ENCODE results near the gene ATF4.
"Not testable (repeated sequence)": the region's sequence is repeated elsewhere in the genome, so short reads cannot be mapped to it uniquely, and the experiment has no call there.

The ATF4 gene

DNA sequence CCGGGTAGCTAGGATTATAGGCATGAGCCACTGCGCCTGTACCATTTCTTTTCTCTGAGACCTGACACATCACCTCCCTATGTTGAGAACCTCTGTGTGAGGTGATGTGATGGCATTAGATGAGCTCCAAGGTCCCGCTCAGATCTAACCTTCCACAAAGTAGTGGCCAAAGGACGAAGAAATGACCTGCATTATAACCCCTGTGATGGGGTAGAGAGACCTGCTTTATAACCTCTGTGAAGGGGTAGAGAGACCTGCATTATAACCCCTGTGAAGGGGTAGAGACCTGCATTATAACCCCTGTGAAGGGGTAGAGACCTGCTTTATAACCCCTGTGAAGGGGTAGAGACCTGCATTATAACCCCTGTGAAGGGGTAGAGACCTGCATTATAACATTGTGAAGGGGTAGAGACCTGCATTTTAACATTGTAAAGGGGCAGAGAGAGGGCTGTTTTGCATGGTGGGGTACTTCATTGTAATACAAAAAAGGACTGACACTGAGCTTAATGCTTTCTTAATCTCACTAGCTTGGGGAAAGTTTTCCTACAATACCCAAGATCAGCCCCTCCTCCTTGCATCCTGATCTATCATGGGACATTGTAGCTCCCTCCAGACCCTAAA is 9.7 kb upstream of the ATF4 start:
- peak; percentile 51 for DNase-seq (ENCODE audit: low read depth, low spot score)

DNA sequence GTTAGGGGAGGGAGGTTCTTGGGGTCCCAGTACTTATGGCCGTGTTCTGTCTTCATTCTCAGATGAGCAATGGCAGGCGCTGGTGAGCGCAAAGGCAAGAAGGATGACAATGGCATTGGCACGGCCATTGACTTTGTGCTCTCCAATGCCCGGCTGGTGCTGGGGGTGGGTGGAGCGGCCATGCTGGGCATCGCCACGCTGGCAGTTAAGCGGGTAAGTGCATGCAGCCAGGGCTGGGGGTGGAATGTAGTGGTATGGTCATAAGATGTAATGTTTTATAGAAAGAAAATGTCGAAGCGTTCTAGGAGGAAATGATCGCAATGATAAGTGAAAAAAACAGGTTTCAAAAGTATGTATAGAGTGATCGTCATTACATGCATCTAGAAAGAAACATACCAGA is 9.1 kb upstream of the ATF4 start:
- DNase-seq (ENCODE audit: low read depth, low spot score) = no peak

DNA sequence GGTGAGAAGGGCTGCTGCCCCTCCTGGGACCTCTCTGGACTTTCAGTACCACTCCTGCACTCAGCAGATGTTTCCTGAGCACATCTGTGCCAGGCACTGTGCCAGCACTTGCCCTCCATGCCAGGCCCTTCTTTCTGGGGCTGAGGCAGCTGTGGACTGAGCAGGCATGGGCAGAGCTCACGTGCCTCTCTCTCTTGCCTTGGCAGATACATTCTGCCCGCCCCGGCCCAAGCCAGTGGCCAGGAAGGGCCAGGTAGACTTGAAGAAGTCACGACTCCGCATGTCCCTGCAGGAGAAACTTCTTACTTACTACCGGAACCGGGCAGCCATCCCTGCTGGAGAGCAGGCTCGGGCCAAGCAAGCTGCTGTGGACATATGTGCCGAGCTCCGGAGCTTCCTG is 8.3 kb upstream of the ATF4 start:
- no peak for DNase-seq (ENCODE audit: low read depth, low spot score)

DNA sequence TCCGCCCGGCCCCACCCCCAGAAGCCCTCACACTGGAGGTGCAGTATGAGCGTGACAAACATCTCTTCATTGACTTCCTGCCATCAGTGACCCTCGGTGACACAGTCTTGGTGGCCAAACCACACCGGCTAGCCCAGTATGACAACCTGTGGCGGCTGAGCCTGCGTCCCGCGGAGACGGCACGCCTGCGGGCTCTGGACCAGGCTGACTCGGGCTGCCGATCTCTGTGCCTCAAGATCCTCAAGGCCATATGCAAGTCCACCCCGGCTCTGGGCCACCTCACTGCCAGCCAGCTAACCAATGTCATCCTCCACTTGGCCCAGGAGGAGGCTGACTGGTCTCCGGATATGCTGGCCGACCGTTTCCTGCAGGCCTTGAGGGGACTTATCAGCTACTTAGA is 6.6 kb upstream of the ATF4 start:
- no peak for DNase-seq (ENCODE audit: low read depth, low spot score)

DNA sequence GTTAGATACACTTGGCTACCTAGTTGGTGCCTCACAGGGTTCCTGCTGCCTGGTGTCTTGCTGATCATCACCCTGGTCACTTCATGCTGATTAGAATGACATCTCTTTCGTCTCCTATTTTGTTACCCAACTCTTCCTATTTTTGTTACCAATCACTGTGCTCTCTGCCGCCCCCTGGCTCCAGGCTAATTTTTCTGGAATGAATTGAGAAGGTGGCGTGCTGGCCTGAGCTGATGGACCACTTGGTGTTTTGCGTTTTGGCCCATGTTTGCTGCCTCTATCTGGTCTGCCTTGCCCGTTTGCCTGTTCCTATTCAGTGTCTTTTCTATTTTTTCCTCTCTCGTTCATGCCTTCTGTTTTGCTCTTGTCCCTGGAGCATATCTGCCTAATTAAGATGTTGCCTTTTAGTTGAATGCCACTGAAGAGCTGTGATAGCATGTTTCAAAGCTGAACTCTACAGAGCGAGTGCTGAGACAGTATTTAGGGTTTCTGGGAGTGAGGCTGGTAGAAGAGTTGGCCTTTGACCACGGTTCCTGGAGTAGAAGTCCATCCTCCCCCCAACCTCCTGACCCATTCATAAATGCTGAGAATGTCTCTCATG is 5.9 kb upstream of the ATF4 start:
- peak; percentile 66 for DNase-seq (ENCODE audit: low read depth, low spot score)

DNA sequence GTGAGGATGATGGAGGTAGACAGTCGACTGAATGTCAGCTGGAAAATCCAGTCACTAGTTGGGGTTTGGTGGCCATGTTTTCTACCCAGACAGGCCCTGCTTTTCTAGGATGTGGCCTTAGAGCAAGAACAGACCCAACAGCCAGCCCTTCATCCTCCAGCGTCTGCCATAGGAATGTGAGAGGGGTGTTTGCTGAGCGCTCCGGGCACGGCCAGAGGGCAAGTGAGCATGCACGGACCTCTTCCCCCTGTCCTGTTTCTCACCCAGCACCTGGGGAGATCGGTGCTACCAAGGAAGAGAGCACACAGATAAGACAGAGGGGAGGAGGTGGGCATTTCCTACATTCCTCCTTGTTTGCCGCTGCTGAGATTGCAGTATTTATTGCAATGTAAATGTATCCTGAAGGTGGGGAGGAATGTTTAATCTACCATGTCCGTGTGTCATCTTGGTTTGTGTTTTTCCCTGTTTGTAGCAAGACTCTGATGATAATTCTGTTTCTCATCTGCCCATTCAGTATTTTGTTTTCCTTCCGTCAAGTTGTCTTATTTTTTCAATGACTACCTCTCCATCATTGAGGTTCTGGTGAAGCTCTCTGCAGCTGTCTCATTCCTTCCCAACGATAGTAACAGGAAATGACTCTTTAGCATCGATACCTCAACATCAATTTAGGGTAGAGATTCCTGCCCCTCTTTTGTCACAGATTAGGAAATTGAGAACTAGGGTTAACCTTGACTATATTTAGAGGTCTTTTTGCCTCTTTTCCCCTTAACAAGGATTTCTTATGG is 4.9 kb upstream of the ATF4 start:
- DNase-seq (ENCODE audit: low read depth, low spot score) = peak; percentile 32

DNA sequence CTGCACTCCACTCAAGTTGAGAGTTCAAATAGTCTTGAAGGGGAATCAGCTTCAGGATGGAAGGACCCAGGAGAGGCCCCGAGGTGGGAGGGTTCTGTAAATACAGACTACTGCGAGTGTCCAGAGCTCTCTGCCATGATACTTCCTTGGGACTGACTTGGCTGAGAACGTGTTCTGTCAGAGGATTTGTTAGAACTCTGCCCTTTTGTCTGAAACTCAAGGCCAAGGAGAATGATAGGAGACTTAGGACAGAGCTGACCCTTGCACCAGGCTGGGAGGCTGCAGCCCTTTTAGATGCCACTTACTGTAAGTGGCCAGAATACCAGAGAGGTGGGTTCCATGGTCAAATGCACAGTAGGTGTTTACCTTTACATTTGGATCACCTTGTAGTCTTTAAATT is 2.9 kb upstream of the ATF4 start:
- no peak for DNase-seq (ENCODE audit: low read depth, low spot score)

DNA sequence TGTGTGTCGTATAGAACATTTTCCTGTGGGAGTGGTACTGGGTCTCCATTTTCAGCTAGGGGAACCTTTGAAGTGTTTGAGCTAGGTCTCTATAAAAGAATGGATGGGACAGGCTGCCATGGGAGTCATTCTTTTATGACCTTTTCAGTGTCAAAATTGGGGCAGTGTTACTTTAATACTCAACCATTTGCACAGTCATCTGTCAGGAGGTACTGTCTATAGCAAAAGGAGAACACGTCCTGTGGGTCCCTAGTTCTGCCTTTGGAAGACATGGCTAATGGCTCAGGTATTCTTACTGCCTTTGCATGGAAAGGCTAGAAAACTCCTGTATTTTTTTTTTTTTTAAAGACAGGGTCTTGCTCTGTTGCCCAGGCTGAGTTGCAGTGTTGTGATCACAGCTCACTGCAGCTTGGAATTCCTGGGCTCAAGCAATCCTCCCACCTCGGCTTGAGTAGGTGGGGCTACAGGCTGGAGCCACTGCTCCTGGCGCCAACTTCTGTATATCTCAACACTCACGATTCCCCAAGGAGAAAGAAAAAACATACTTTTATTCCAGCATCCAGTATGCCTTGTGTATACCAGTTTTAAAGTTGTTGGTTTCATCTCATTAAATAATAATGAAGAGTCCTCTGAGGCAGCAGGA is 2.1 kb upstream of the ATF4 start:
- peak; percentile 23 for DNase-seq (ENCODE audit: low read depth, low spot score)

DNA sequence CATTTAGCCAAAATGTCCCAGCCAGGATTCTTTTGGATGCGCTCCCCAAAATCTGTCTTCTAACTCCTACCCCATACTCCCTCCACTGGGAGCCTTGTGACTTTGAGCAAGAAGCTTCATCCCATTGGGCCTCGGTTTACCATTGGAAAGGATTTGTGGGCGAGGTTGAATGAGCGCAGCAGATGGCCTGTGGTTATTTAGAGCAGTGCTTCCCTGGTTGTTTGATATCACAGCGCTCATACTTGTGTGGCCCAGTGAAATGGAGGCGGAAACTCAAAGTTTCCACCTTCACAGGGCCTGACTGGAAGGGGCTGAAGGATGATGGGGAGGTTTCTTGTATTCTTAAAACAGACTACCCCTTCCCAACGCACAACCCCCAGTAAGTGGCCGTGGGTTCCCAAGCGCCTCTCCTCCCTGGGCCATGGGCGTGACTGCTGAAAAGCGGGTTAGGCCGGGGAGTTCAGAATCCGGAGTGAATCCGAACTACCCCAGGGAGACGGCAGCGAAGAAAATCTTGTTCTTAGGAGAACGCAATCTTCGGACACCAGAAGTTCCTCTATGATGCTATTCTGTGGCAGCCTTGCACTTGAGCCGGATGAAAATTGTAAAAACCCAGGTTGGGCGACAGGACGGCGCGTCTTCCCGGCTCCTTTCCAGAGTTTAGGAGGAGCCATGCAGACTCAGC is 1.2 kb upstream of the ATF4 start:
- no peak for DNase-seq (ENCODE audit: low read depth, low spot score)

DNA sequence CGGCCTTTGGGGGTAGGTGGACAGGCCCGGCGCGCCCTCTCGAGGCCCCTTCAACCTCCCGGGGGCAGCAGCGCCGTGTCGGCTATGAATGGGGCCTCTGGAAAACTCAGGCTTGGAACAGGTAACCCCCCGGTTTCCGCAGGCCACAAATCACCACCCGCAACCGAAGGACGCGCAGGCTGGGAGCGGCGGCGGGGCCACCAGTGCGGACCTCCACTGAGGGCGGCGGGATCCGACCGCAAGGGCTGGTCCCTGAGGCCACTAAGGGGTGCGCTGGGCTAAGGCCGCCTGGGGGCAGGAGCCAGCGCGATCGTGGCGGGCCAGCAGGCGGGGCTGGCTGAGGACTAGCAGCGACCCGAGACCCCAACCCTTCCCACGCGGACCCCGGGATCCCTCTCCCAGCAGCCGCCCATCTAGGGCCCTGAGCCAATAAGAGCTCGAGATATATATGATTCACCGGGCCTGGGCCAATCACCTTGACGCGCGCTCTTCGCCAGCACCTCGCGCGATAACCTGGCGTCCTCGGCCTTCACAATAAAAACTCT is 609 bp upstream of the ATF4 start:
- DNase-seq (ENCODE audit: low read depth, low spot score) = peak; percentile 99

DNA sequence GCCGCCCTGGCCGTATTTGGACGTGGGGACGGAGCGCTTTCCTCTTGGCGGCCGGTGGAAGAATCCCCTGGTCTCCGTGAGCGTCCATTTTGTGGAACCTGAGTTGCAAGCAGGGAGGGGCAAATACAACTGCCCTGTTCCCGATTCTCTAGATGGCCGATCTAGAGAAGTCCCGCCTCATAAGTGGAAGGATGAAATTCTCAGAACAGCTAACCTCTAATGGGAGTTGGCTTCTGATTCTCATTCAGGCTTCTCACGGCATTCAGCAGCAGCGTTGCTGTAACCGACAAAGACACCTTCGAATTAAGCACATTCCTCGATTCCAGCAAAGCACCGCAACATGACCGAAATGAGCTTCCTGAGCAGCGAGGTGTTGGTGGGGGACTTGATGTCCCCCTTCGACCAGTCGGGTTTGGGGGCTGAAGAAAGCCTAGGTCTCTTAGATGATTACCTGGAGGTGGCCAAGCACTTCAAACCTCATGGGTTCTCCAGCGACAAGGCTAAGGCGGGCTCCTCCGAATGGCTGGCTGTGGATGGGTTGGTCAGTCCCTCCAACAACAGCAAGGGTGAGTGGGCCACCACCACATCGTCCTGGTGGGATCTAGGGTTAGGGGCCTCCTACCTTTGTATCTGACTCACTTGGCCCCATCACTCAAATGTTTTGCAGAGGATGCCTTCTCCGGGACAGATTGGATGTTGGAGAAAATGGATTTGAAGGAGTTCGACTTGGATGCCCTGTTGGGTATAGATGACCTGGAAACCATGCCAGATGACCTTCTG is 934 bp downstream of the ATF4 start:
- not testable (repeated sequence) for DNase-seq (ENCODE audit: low read depth, low spot score)

DNA sequence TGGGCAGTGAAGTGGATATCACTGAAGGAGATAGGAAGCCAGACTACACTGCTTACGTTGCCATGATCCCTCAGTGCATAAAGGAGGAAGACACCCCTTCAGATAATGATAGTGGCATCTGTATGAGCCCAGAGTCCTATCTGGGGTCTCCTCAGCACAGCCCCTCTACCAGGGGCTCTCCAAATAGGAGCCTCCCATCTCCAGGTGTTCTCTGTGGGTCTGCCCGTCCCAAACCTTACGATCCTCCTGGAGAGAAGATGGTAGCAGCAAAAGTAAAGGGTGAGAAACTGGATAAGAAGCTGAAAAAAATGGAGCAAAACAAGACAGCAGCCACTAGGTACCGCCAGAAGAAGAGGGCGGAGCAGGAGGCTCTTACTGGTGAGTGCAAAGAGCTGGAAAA is 1.7 kb downstream of the ATF4 start:
- DNase-seq (ENCODE audit: low read depth, low spot score) = not testable (repeated sequence)

DNA sequence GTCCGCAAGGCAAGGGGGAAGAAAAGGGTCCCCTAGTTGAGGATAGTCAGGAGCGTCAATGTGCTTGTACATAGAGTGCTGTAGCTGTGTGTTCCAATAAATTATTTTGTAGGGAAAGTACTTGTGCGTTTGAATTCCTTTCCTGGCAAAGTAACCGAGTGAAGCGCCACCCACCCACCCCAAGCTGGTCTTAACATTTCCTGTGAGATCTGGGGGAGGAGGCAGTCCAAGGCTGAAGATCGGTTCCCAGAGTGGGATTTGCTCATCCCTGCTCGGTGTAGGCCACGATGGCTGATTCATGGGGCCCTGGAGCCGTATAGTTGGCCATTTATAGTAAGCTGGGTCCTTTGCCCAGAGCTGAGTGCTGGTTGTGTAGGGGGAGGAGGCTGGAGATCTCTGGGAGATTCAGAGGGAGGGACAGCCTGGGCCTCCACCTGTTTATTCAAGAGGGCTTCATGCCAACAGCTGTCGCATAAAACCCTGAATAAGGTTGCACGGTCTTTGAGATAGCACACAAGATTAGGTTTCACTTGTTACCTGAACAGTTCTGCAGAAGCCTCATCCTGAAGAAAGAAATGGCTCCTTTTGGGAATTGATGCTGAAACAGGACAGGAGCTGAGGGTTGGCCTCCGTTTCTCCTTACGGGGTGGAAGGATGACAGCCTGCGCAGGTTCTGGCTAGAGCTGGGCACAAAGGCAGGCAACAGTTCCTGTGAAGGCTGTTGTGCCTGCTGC is 2.4 kb downstream of the ATF4 start:
- no peak for DNase-seq (ENCODE audit: low read depth, low spot score)

DNA sequence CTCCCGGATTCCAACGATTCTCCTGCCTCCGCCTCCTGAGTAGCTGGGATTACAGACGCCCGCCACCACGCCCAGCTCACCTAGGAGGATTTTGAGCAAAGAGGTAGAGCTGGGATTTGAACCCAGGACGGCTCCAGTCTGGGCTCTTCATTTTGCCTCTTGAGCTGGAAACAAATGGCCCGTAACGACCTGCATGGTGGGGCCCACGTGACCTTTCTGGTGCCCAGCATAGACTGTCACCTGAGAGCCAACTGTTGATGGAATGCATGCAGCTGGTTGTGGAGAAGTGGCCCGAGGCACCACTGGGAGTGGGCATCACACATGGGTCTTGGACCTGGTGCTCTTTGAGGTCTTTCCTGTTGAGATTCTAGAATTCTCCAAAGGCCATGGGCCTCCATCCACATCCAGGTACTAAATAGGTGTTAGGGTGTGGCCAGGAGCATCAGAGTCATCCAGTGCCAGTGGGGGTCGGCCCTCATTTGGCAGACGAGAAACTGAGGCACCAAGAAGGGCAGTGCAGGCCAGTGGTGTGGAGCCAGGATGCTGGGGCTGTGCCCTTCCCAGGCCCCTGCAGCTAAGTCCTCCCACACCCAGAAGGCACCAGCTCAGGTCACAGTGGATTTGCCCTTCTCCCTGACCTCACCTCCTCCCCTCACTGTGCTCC is 3.9 kb downstream of the ATF4 start:
- peak; percentile 34 for DNase-seq (ENCODE audit: low read depth, low spot score)

DNA sequence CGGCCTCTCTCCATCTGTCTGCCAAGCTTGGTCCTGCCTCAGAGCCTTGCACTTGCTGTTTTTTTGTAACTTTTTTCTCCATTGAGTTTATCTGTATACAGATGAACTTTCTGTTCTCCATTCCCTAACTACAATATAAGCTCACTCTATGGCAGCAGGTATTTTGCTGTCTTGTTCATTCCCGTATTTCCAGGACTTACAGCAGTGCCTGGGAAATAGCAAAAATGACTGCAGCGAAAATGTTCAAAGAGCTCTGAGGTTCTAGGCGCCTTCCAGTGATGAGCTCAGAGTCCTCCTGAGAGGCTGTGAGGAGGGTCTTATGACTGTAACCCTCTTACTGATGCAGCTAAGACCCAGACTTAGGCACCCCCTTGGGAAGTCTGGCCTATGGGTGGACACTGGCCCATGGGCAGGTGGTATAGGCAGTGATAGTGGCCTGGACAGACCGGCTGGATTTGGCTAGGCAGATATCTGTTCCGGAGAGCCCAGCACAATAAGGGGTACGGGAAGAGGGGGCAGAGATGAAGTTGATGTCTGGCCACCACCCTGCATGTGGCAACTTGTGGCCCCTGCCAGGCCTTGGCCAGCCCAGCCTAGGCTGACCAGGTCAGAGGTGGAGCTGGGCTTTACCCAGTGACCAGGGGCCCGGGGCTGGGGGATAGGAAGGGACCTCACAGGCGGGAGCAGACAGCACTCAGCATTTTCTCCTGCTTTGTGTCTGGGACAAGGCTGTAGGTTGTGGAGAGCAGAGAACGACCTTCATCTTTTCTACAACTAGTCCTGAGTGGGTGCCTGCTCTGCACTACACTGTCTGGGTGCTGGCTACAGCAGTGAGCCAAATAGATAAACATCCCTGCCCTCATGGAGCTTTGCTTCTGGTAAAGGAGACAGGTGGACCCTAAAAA is 4.6 kb downstream of the ATF4 start:
- DNase-seq (ENCODE audit: low read depth, low spot score) = peak; percentile 21

DNA sequence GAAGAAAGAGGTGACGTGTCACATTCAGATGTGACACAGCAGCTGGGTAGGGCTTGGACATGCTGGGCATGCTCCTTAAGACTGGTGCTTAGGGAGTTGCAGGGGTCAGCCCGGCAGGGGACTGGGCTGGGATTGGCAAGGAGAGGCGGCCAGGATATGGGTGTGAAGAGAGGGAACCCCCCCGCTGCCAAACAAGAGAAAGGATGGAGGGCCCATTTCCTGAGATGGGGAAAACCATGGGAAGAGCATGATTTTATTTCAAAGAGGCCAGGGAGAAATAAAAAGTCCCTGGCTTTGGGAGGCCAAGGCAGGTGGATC is 5.3 kb downstream of the ATF4 start:
- DNase-seq (ENCODE audit: low read depth, low spot score) = peak; percentile 18

DNA sequence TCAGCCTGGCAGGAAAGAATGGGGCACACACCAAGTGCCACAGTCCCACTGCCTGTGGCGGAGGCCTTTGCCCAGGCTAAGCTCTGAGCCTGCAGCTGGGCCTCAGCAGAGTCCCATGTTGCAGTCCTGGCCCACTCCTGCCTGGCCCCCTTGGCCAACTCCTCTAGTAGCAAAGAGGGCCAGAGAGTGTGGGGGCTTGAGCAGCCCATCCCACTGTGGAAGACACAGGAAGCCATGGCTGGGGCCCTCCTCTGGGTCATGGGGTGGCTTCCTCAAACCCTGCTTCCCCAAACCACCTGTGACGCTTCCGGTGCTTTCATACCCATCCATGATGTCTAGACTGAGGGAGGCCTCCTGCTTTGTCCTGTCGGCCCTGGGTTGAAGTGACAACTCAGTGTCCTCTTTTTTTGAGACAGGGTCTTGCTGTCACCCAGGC is 6.4 kb downstream of the ATF4 start:
- peak; percentile 27 for DNase-seq (ENCODE audit: low read depth, low spot score)

DNA sequence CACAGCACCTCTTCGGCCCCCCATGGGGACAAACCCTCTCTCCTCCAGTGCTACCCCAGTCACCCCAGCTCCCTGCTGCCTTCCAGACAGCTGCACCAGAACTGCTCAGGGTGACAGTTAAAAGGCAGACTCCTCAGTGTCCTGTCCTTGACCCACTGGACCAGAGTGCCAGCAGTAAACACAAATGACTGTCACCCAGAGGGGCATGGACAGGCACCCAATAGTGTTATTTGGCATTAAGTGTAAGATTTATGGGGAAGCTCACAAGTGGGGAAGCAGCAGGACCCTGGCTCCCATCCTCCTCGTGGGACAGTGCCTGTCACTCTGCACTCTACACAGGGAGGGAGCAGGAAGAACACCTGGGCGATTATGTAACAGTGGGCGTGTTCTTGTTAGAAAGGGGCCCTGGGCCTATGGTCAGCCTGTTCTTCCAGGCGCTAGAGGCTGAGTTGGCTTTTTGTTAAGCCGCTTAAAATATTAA is 7.2 kb downstream of the ATF4 start:
- peak; percentile 62 for DNase-seq (ENCODE audit: low read depth, low spot score)
